ENCODE data around the gene RMND1.
"Not testable (repeated sequence)": the region's sequence is repeated elsewhere in the genome, so short reads cannot be mapped to it uniquely, and the experiment has no call there.

The RMND1 gene

DNA sequence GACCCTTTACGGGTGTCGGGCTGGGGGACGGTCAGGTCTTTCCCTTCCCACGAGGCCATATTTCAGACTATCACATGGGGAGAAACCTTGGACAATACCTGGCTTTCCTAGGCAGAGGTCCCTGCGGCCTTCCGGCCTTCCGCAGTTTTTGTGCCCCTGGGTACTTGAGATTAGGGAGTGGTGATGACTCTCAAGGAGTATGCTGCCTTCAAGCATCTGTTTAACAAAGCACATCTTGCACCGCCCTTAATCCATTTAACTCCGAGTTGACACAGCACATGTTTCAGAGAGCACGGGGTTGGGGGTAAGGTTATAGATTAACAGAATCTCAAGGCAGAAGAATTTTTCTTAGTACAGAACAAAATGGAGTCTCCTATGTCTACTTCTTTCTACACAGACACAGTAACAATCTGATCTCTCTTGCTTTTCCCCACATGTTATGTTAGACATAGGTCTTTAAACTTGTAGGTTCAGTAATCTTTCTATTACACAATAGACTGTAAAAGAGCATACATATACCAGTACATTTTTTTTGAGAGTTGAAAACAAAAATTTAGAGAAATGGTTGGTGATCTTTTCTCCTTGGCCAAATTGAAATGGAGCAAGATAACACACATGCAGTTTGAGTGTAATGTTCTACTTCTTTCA is 3.9 kb upstream of the RMND1 start:
- not testable (repeated sequence) for DNase-seq (ENCODE audit: low read depth in 2 of 2, low spot score in 1 of 2)

DNA sequence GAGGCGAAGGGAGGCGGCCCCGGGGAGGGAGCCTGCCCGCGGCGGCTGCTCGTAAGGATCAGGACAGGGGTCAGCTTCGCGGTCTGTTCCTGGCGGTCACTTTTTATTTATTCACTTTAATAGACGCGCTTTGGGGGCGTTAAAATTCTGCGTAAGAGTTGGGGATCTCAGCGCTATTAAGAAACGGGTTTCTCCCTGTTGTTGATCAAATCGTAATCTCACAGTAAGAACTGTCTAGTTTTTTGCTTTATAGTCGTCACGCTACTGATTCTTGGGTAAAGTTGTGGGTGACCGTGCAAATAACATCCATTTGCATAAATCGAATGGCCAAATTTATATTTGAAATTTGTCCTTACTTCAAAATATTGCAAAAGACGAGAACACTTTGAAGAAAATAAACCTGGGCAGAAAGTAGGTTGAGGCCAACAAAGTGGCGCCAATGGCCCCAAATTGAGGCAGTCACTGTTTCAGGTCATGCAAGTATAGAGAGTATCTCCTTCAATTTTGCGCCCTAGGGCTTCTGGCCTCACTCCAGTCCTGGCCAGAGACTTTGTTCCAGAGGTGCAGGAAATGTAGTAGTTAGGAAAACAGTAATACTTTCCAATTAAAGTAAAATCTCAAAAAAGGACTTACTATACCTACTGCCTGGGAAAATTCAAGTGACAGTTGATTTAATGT is 963 bp upstream of the RMND1 start:
- DNase-seq (ENCODE audit: low read depth in 2 of 2, low spot score in 1 of 2): no peak

DNA sequence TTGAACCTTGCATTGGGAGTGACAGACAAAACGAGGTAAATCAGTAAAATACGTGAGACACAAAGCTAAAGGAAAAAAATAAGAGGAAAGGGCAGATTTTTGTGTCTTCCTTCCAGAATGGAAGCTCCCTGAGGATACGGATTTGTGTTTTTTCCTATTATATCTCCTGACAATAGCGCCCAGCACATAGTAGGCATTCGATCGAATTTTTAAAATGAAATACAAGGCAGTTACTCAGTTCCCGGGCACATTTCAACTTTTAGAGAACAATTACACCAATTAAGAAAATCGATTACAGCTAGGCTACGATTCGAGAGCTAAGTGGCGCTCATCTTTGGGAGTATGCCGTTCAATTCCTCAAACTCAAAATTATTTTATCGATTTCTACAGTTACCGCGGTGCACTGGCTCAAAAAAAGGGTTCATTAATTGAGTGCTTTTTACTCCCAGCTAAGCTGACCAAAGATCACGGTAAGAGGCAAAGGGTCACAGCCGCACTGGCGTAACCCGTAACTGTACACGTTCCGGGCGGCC is 443 bp downstream of the RMND1 start:
- no peak for DNase-seq (ENCODE audit: low read depth in 2 of 2, low spot score in 1 of 2)

DNA sequence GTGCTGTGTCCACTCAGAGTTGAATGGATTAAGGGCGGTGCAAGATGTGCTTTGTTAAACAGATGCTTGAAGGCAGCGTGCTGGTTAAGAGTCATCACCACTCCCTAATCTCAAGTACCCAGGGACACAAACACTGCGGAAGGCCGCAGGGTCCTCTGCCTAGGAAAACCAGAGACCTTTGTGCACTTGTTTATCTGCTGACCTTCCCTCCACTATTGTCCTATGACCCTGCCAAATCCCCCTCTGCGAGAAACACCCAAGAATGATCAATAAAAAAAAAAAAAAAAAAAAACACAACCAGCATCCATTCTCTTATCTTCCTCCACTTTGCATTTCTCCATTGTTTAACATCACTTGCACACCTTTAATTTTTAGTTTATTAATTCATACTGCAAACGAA is 998 bp downstream of the RMND1 start:
- DNase-seq (ENCODE audit: low read depth in 2 of 2, low spot score in 1 of 2): not testable (repeated sequence)

DNA sequence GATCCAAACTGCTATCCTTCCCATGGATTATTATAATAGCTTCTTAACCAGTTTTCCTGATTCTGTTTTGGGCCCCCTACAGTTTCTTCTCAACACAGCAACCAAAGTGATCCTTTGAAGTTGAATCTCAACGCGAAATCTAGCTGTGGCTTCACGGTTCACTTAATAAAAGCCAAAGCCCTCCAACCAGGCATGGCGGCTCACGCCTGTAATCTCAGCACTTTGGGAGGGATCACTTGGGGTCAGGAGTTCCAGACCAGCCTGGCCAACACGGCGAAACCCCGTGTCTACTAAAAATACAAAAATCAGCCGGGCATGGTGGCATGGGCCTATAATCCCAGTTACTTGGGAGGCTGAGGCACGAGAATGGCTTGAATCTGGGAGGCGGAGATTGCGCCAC is 3.3 kb downstream of the RMND1 start:
- no peak for DNase-seq (ENCODE audit: low read depth in 2 of 2, low spot score in 1 of 2)

DNA sequence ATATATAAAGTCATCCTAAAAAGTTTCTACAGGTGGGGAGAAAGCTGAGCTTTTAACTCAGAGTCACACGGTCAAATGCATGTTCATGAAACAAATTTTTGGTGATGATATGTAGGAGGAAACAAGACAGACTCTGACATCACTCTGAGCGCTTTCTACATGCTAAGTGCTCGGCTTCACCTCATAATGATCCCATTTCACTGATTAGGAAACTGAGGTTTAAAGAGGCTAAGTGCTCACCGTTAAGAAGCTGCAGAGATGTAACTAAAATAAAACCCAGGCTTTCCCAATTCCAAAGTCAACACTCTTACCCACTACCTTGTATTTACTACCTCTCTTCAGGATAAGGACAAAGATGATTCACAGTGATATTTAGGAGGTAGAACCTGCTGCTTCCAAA is 4.7 kb downstream of the RMND1 start:
- no peak for DNase-seq (ENCODE audit: low read depth in 2 of 2, low spot score in 1 of 2)

DNA sequence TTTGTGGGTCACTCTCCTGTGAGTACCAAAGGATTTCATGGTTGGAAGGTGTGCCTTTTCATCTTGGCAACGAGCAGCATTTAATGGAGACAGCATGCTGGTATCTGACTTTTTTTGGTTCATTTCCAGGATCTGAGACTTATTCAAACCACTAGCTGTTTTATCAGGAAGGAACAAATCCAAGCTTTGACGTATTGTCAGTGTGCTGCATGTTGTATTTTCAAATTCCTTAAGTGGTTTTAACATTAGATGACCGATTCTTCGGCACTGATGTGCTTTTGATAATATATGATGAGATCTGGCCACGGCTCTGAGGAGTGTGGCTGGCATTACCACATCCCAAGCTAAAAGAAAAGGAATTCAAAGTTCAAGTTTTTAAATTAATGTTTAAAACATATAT is 6.4 kb downstream of the RMND1 start:
- no peak for DNase-seq (ENCODE audit: low read depth in 2 of 2, low spot score in 1 of 2)

DNA sequence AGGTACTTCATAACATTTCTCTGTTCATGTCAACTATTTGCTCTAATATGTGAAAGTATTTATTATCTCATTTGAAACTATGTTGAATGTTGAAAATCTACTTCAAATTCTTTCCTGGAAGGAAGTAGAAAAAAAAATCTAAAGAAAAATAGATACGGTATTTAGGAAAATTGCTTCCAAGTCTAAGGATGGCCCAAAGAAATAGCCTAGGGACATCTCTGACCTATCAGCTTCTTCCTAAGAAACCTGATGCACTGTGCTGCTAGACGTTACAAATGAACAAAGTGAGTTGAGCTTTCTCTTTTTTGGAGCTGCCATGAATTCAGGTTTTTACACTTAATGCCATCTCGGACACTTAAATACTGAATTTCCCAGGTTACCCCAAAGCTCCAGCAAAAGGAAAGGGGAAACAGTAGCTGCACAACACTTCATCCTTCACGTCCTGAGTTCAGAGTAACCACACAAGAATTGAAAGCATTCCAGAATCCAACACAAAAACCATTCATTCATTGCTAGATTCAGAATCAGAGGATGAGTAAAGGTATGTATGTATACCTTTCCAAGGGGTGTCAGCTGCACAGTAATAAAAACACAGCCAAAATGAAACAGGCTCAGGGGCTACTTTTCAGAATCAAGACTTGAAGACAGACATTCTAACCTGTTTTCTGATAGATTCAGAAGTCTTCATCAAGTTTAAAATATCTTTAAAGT is 7.9 kb downstream of the RMND1 start:
- DNase-seq (ENCODE audit: low read depth in 2 of 2, low spot score in 1 of 2): no peak

DNA sequence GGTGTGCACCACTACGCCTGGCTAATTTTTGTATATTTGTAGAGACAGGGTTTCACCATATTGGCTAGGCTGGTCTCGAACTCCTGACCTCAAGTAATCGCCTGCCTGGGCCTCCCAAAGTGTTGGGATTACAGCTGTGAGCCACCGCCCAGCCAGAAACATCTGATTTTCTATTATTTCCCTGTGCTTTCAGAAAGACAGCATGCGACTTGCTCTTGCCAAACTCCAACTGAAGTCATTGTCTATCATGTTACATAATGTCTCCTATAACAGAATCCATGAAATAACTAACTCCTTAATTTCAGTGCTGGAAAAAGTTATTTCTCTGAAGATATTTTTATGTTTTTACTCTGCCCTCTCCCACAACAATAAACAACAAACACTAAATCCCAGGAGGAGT is 8.5 kb downstream of the RMND1 start:
- no peak for DNase-seq (ENCODE audit: low read depth in 2 of 2, low spot score in 1 of 2)

DNA sequence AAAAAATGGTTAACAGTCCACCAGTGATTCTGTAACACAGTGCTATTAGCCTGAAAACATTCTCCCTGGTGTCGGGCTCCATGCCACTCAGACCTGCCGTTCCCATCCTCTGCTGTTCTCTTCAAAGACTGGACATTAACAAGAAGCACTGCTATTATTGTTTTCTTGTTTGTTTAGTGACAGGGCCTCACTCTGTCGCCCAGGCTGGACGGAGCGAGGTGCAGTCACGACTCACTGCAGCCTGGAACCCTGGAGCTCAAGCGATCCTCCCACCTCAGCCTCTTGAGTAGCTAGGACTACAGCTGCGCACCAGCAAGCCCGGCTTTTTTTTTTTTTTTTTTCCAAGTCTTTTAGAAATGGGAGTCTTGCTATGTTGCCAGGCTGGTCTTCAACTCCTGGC is 9.6 kb downstream of the RMND1 start:
- DNase-seq (ENCODE audit: low read depth in 2 of 2, low spot score in 1 of 2): no peak

DNA sequence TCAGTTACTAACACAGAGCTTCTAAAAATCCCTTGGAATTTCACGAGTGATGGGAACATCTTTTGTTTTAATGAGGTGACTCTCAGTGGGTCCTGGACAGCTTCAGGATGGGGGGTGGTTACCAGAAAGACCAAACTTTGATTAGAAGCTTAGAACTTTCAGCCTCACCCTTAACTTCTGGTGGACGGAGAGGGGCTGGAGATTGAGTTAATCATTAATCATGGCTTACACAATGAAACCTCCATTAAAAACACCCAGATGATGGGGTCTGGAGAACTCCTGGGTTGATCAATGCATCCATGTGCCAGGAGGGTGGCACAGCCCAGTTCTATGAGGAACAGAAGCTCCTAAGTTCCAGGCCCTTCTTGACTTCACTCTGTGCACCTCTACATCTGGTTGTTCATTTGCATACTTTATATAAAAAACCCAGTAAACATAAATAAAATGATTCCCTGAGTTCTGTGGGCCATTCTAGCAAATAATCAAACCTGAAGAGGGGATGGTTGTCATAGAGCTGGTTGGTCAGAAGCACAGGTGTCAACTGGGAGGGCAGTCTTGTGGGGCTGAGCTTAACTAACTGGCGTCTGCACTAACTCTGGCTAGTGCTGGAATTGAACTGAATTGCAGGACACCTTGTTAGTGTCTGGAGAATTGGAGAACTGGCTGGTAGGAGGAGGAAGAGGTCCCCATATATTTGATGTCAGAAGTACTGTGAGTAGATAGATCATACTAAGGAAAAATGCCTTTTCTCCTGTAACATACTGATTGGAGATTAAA is 10.3 kb downstream of the RMND1 start:
- no peak for DNase-seq (ENCODE audit: low read depth in 2 of 2, low spot score in 1 of 2)

DNA sequence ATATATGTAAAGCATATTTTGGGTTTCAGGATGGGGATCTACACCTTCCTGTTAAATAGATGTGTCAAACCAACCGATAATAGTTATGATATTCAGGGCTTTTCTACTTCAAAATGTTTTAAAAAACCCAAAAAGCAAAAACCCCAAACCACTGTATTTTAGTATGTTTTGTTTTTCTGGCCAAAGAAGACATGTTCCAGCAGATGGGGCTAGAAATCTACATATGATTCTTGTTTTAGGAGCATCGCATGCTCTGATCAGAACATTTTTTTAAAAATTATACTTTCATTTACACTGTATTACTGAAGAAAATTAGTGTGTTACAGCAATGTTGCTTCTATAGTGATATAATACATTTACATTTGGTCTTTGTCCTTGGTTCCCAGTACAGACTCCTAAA is 11.0 kb downstream of the RMND1 start:
- DNase-seq (ENCODE audit: low read depth in 2 of 2, low spot score in 1 of 2): no peak

DNA sequence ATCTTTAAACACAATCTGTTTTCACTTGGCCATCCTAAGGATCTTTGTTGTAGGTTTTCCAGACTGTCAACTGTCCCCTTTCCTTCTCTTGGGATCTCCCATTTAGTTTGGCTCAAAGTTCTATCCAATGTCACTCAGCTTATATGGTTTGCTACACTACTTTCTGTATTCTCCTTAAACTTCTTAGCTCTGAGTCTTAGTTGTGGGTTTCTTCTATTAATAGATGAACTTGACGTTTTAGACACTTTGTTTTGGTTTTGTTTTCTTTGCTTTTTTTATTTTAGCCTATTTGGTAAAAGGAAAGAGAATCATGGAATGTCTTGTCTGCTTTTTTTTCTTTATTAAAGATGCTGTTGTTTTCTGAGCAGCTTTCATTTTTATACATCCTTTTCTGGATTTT is 11.4 kb downstream of the RMND1 start:
- DNase-seq (ENCODE audit: low read depth in 2 of 2, low spot score in 1 of 2): no peak

DNA sequence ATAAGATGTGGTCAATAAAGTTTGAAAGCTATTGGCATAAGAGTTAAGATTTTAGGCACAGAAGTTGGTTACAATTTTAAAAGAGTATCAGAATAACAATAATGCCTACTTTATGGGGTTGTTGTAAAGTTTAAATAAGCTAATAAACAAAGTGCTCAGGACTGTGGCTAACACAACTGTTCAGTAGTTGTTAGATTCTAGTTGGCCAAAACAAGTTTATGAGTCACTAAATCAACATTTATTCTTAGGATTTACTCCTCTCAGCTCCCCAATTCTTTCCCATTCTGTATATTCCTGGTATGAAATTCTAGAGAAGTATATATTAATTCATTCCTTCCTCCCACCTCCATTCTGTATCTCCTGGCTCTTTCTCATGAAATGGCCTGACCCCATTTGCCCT is 14.5 kb downstream of the RMND1 start:
- DNase-seq (ENCODE audit: low read depth in 2 of 2, low spot score in 1 of 2): no peak

DNA sequence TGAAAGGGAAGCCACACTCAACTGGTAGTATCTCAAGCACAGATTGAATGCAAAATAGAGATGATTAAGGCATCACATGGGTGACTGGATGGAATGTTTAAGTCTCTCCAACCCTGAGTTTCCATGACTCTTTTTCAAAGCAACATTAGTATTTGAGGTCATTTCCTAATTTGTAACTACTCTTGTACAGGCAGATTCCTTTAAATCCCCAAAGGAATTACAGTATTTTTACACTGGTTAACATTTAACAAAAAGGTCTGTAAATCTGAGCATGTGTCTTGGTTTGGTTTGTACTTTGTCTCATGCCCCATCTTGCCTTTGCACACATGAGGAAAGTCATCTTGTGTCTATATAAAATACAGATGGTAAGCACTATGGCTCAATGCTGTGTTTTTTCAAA is 15.1 kb downstream of the RMND1 start:
- no peak for DNase-seq (ENCODE audit: low read depth in 2 of 2, low spot score in 1 of 2)

DNA sequence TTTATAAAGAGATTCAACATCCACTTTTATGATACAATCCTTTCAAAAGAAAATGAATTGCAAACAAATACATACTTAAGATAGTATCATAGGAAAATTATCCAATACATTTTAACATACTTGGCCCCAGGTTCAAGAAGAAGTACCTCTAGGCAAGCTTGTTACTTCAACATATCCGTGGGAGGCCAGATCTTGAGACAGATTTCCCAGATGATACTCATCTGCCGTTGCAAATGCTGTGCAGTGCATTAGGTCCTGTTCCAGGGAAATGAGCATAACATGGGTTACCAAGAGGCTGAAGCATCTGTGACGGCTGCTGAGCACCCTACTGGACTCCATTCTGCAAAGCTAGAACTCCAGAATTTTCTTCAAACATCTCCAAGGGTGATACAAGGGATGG is 15.6 kb downstream of the RMND1 start:
- no peak for DNase-seq (ENCODE audit: low read depth in 2 of 2, low spot score in 1 of 2)

DNA sequence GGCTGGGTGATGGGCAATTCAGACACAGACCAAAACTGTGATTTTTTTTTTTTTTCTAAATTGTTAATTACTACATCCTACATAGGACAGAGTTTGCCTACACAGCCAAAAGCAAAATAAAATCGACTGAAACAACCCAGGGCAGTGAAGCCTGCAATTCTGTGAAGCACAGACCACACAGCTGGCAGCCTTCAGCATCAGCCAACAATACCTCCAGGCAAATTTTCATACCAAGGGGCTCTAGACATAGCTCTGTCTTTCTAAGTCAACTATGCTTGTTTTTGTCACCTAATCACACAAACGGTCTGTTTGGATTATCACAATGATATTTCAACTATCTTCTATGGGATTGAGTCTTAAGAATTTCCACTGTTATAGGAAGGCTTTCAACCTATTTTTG is 17.6 kb downstream of the RMND1 start:
- DNase-seq (ENCODE audit: low read depth in 2 of 2, low spot score in 1 of 2): no peak

DNA sequence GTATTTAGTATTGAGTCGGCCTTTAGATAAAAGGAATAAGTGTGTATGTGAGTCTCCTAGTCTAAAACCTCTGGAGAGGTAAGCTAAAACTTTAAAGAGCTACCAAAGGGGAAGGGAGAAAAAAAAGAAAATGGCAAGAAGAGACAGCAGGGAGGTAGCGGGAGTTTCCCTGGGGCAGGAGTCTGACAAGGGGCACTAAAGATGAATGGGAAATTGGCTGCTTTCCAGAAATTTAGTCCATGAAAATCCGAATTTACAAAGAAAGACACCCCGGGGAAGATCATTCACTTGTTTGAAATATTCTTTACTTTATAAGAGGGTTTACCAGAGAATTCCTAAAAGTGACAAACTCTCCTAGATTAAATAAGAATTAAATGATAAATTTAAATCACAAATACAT is 19.3 kb downstream of the RMND1 start:
- no peak for DNase-seq (ENCODE audit: low read depth in 2 of 2, low spot score in 1 of 2)

DNA sequence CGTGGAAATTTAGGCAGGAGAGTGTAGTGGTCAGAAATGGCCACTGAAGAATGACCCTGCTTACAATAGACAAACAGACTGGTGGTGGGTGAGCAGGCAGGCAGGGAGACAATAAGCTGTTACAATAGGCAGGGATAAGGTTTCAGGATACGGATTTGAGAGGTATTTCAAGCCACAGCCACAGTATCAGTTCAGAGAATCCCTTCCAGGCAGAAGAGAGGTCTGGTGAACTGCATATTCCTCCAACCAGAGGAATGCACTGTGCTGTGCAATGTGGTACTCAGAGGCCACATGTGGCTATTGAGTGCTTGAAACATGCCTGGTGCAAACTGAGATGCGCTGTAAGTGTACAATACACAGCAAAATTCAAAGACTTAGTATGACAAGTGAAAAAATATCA is 20.6 kb downstream of the RMND1 start:
- no peak for DNase-seq (ENCODE audit: low read depth in 2 of 2, low spot score in 1 of 2)

DNA sequence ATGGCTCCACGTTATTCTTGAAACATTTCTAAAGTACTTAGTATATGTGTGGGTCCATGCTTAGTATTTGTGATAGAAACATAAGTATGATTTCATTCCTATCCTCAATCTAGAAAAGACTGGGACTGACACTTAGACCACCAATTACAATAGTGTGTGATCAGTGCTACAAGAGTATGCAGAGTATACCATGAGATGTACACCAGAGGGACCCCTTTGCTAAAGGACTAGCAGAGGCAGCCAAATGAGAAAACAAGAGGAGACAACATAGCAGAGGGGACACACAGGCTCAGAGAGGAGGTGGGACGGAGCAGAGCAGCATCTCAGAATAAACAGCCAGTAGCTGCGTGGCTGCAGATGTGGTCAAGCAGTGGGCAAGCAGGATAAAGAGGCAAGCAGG is 21.0 kb downstream of the RMND1 start:
- no peak for DNase-seq (ENCODE audit: low read depth in 2 of 2, low spot score in 1 of 2)

DNA sequence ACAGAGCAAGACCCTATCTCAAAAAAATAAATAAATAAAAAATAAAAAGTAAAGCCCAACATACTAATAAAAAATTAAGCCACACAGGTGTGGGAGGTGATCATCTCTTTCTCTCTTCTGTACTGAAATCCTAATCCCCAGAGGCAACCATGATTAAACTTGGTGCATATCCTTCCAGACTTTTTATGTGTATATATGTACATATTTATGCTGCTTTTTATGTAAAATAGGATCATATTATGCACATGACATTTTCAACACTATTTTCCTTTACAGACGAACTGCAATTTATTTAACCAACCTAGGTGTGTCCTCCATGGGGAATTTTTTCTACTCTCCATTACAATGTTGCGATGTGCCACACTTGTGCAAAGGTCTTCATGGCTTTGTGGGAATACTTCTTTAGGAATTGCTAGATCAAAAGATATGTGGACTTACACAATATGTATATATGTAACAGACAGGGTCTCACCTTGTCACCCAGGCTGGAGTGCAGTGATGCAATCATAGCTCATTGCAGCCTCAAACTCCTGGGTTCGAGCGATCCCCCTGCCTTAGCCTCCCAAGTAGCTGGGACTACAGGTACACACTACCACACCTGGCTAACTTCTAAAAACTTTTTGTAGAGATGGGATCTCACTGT is 23.7 kb downstream of the RMND1 start:
- DNase-seq (ENCODE audit: low read depth in 2 of 2, low spot score in 1 of 2): no peak
